Karpas-422 (cell line): ENCODE data around the gene LMNA. TPM values are rescaled to one million over a fixed set of nuclear protein-coding genes. Genes with fewer than 3 reads are reported as not detected.

ENCODE experiments used
- DNase-seq: peaks from one replicate; pipeline ENCODE4 v3.0.0-alpha.2; 2015
- H2AFZ ChIP-seq: fragments of 200-600 bp; sonication (generic); 2 replicates; pipeline ENCODE4 v1.6.1; 2014; ENCODE audit warnings: antibody characterized with exemption, low read length, mixed read lengths
- H3K27ac ChIP-seq: fragments of 200-600 bp; sonication (generic); 2 replicates; pipeline ENCODE4 v1.5.1; 2014; ENCODE audit warnings: mild to moderate bottlenecking, low read length, moderate library complexity
- H3K27me3 ChIP-seq: fragments of 200-600 bp; sonication (generic); 2 replicates; pipeline ENCODE4 v1.6.1; 2014; ENCODE audit warnings: low read length, mixed read lengths
- H3K36me3 ChIP-seq: fragments of 200-600 bp; sonication (generic); 2 replicates; pipeline ENCODE4 v1.6.1; 2014; ENCODE audit warnings: low read length, mixed read lengths; ENCODE audit not compliant: insufficient read depth
- H3K4me1 ChIP-seq: fragments of 200-600 bp; sonication (generic); 2 replicates; pipeline ENCODE4 v1.6.1; 2014; ENCODE audit warnings: mild to moderate bottlenecking, low read length, mixed read lengths
- H3K4me2 ChIP-seq: fragments of 200-600 bp; sonication (generic); 2 replicates; pipeline ENCODE4 v1.6.1; 2014; ENCODE audit warnings: low read length, low read depth, mild to moderate bottlenecking; ENCODE audit not compliant: poor library complexity, severe bottlenecking
- H3K4me3 ChIP-seq: fragments of 200-600 bp; sonication (generic); 2 replicates; pipeline ENCODE4 v1.5.1; 2014; ENCODE audit warnings: mild to moderate bottlenecking, antibody characterized with exemption, low read length, mixed read lengths
- H3K79me2 ChIP-seq: fragments of 200-600 bp; sonication (generic); 2 replicates; pipeline ENCODE4 v1.6.1; 2014; ENCODE audit warnings: mild to moderate bottlenecking, low read length, mixed read lengths
- H3K9ac ChIP-seq: fragments of 200-600 bp; sonication (generic); 2 replicates; pipeline ENCODE4 v1.6.0; 2014; ENCODE audit warnings: low read length
- H3K9me2 ChIP-seq: fragments of 200-600 bp; sonication (generic), shearing (Covaris generic); replicated peaks from 2 replicates; pipeline ENCODE4 v1.6.0; 2014; ENCODE audit warnings: mild to moderate bottlenecking, low read length, moderate library complexity; ENCODE audit not compliant: insufficient read depth
- H3K9me3 ChIP-seq: fragments of 300-700, 200-600 bp; sonication (generic); 2 replicates; pipeline ENCODE4 v1.6.1; 2014; ENCODE audit warnings: low read length, mixed read lengths
- H4K20me1 ChIP-seq: fragments of 200-600 bp; sonication (generic); 2 replicates; pipeline ENCODE4 v1.6.1; 2014; ENCODE audit warnings: mild to moderate bottlenecking, antibody characterized with exemption, low read length, low read depth; ENCODE audit not compliant: insufficient read depth
- total RNA-seq: library from RNA; depleted of rRNA; stranded (reverse); fragments of >200 nt; shearing (Covaris generic); gene quantifications from 2 replicates; pipeline ENCODE4 v1.2.3, GENCODE V29; 2014; ENCODE audit warnings: low replicate concordance

LMNA gene
- total RNA-seq, 1 experiment from 2014 or later: 27.5 TPM

- no peak for DNase-seq
- peak overlapping the region; percentile 37; the same call in 1 of the 2 replicates for H3K4me3 ChIP-seq
- no peaks in the 10 kb centered on the region for H4K20me1 ChIP-seq
- H3K4me1 ChIP-seq: peaks cover 96% of the 10 kb centered on the region
- H3K27ac ChIP-seq: peak overlapping the region; percentile 92
- peak overlapping the region; percentile 78 for H3K9ac ChIP-seq
- H3K4me2 ChIP-seq: peak overlapping the region; percentile 93
- no peaks in the 10 kb centered on the region for H3K27me3 ChIP-seq
- H3K79me2 ChIP-seq: peaks cover 21% of the 10 kb centered on the region
- H3K36me3 ChIP-seq: no peaks in the 10 kb centered on the region
- H2AFZ ChIP-seq: no peak overlapping the region
- H3K9me2 ChIP-seq: no peaks in the 10 kb centered on the region
- no peaks in the 10 kb centered on the region for H3K9me3 ChIP-seq
Observed at GRCh38 chr1:156152628-156153027, 38.1 kb downstream of the LMNA start.

- Histone ChIP-seq H3K27ac (peak within 1 kb of the TSS; percentile 92), H3K9me2 (no peaks in the 10 kb centered on the region), H3K4me2 (peak within 1 kb of the TSS; percentile 93), H3K4me3 (peak within 1 kb of the TSS; percentile 88), H3K36me3 (no peaks in the 10 kb centered on the region), H3K4me1 (peaks cover 92% of the 10 kb centered on the region), H4K20me1 (no peaks in the 10 kb centered on the region), H3K27me3 (no peaks in the 10 kb centered on the region), H2AFZ (peak within 1 kb of the TSS; percentile 82; the same call in 1 of the 2 replicates), H3K79me2 (peaks cover 21% of the 10 kb centered on the region), H3K9ac (peak within 1 kb of the TSS; percentile 86), H3K9me3 (no peaks in the 10 kb centered on the region)
- DNase-seq: no peak
Observed at GRCh38 chr1:156153362-156153761, 38.9 kb downstream of the LMNA start, which contains the start of gene SEMA4A. SEMA4A (plus strand) TSS chr1:156153585; CDS start chr1:156154579, 994 bp downstream.

GRCh38 chr1:156154317-156154749 lies 39.8 kb downstream of the LMNA start:
- Histone ChIP-seq H3K79me2 (peaks cover 21% of the 10 kb centered on the region), H2AFZ (peak overlapping the region; percentile 82), H3K4me1 (peaks cover 82% of the 10 kb centered on the region), H3K9ac (peak overlapping the region; percentile 86), H3K36me3 (no peaks in the 10 kb centered on the region), H3K9me2 (no peaks in the 10 kb centered on the region), H3K4me3 (peak overlapping the region; percentile 88), H3K27me3 (no peaks in the 10 kb centered on the region), H4K20me1 (no peaks in the 10 kb centered on the region), H3K9me3 (no peaks in the 10 kb centered on the region), H3K4me2 (peak overlapping the region; percentile 93), H3K27ac (peak overlapping the region; percentile 92)
- peak; percentile 93 for DNase-seq

- Histone ChIP-seq H3K36me3 (no peaks in the 10 kb centered on the region), H3K9me2 (no peaks in the 10 kb centered on the region), H3K79me2 (peaks cover 21% of the 10 kb centered on the region), H3K27me3 (no peaks in the 10 kb centered on the region), H3K4me1 (peaks cover 66% of the 10 kb centered on the region), H3K9ac (peak overlapping the region; percentile 86), H2AFZ (no peak overlapping the region), H3K27ac (no peak overlapping the region), H3K4me3 (peak overlapping the region; percentile 88), H3K4me2 (peak overlapping the region; percentile 93), H4K20me1 (no peaks in the 10 kb centered on the region), H3K9me3 (no peaks in the 10 kb centered on the region)
- no peak for DNase-seq
Observed at GRCh38 chr1:156155756-156156510, 41.4 kb downstream of the LMNA start.

- H4K20me1 ChIP-seq: no peaks in the 10 kb centered on the region
- H3K9me2 ChIP-seq: no peaks in the 10 kb centered on the region
- H2AFZ ChIP-seq: no peak overlapping the region
- peak overlapping the region; percentile 8 for H3K4me2 ChIP-seq
- DNase-seq: no peak
- H3K9me3 ChIP-seq: no peaks in the 10 kb centered on the region
- H3K4me1 ChIP-seq: peaks cover 51% of the 10 kb centered on the region
- H3K36me3 ChIP-seq: 0 out of 2 replicates have a peak, but pooled peaks cover 5% of the 10 kb centered on the region
- H3K9ac ChIP-seq: no peak overlapping the region
- peaks cover 16% of the 10 kb centered on the region for H3K79me2 ChIP-seq
- H3K27ac ChIP-seq: peak overlapping the region; percentile 14; the same call in 1 of the 2 replicates
- no peak overlapping the region for H3K4me3 ChIP-seq
- no peaks in the 10 kb centered on the region for H3K27me3 ChIP-seq
Observed at GRCh38 chr1:156157506-156157905, 43.0 kb downstream of the LMNA start.

GRCh38 chr1:156157966-156158365 lies 43.5 kb downstream of the LMNA start:
- Histone ChIP-seq H3K4me3 (no peak overlapping the region), H3K9ac (no peak overlapping the region), H3K79me2 (peaks cover 14% of the 10 kb centered on the region), H3K4me1 (peaks cover 46% of the 10 kb centered on the region), H3K9me3 (no peaks in the 10 kb centered on the region), H3K4me2 (no peak overlapping the region), H4K20me1 (no peaks in the 10 kb centered on the region), H3K9me2 (no peaks in the 10 kb centered on the region), H3K36me3 (0 out of 2 replicates have a peak, but pooled peaks cover 5% of the 10 kb centered on the region), H2AFZ (no peak overlapping the region), H3K27me3 (no peaks in the 10 kb centered on the region), H3K27ac (peak overlapping the region; percentile 14; the same call in 1 of the 2 replicates)
- DNase-seq: no peak

GRCh38 chr1:156160000-156160742 lies 45.7 kb downstream of the LMNA start:
- no peak overlapping the region for H3K4me2 ChIP-seq
- no peak overlapping the region for H2AFZ ChIP-seq
- 0 out of 2 replicates have a peak, but pooled peaks cover 5% of the 10 kb centered on the region for H3K36me3 ChIP-seq
- no peak overlapping the region for H3K27ac ChIP-seq
- no peaks in the 10 kb centered on the region for H3K9me3 ChIP-seq
- H3K9me2 ChIP-seq: no peaks in the 10 kb centered on the region
- H3K79me2 ChIP-seq: peaks cover 6% of the 10 kb centered on the region
- H4K20me1 ChIP-seq: no peaks in the 10 kb centered on the region
- H3K4me1 ChIP-seq: peaks cover 24% of the 10 kb centered on the region
- no peak overlapping the region for H3K4me3 ChIP-seq
- DNase-seq: no peak
- no peaks in the 10 kb centered on the region for H3K27me3 ChIP-seq
- H3K9ac ChIP-seq: no peak overlapping the region

- Histone ChIP-seq H3K27ac (no peak overlapping the region), H4K20me1 (no peaks in the 10 kb centered on the region), H3K9me3 (no peaks in the 10 kb centered on the region), H3K4me3 (no peak overlapping the region), H3K79me2 (no peaks in the 10 kb centered on the region), H3K9me2 (no peaks in the 10 kb centered on the region), H3K4me2 (no peak overlapping the region), H3K36me3 (0 out of 2 replicates have a peak, but pooled peaks cover 5% of the 10 kb centered on the region), H2AFZ (no peak overlapping the region), H3K27me3 (no peaks in the 10 kb centered on the region), H3K4me1 (peaks cover 18% of the 10 kb centered on the region), H3K9ac (no peak overlapping the region)
- no peak for DNase-seq
Observed at GRCh38 chr1:156160743-156161171, 46.2 kb downstream of the LMNA start.
